DLD1 (cell line): Measurements from ENCODE around the gene NUDT4.

ENCODE experiments used
- in situ Hi-C: cut with HindIII; loops from 2 replicates; pipeline ENCODE4 v1.10.0; 2017; ENCODE audit warnings: low sequenced_read_pairs

NUDT4 gene

GRCh38 chr12:93451423-93452158 lies 73.9 kb downstream of the NUDT4 start:
- in situ Hi-C loops: no loop called here

- in situ Hi-C loops: no loop called here
Observed at GRCh38 chr12:93453633-93454032, 75.9 kb downstream of the NUDT4 start.

- in situ Hi-C loops: no loop called here
Observed at GRCh38 chr12:93456077-93456476, 78.4 kb downstream of the NUDT4 start.
